H9 (cell line): ENCODE data around the gene IMMP2L. TPM values are rescaled to one million over a fixed set of nuclear protein-coding genes. Genes with fewer than 3 reads are reported as not detected.

Source experiments
- DNase-seq: peaks from one replicate; pipeline ENCODE4 v3.0.0-alpha.2; 2017
- H2AFZ ChIP-seq: one replicate; pipeline ENCODE4 v1.6.1; 2013; ENCODE audit warnings: mild to moderate bottlenecking, low read length, control low read depth, moderate library complexity
- H2AK5ac ChIP-seq: 2 replicates; pipeline ENCODE4 v1.6.1; 2013; ENCODE audit warnings: low read length, control low read depth, mixed read lengths; ENCODE audit not compliant: insufficient read length
- H2BK120ac ChIP-seq: one replicate; pipeline ENCODE4 v1.6.1; 2013; ENCODE audit warnings: low read depth, mild to moderate bottlenecking, low read length, control low read depth, inconsistent platforms; ENCODE audit not compliant: poor library complexity, severe bottlenecking
- H2BK12ac ChIP-seq: 2 replicates; pipeline ENCODE4 v1.6.1; 2013; ENCODE audit warnings: low read length, control low read depth, mixed read lengths, low read depth; ENCODE audit not compliant: insufficient read length
- H2BK15ac ChIP-seq: 2 replicates; pipeline ENCODE4 v1.6.1; 2013; ENCODE audit warnings: low read depth, low read length, control low read depth
- H2BK20ac ChIP-seq: one replicate; pipeline ENCODE4 v1.6.1; 2013; ENCODE audit warnings: low read depth, mild to moderate bottlenecking, low read length, control low read depth, inconsistent platforms; ENCODE audit not compliant: poor library complexity, severe bottlenecking
- H2BK5ac ChIP-seq: 2 replicates; pipeline ENCODE4 v1.6.1; 2013; ENCODE audit warnings: low read length, control low read depth, mixed read lengths; ENCODE audit not compliant: insufficient read length
- H3K14ac ChIP-seq: 2 replicates; pipeline ENCODE4 v1.6.1; 2013; ENCODE audit warnings: low read length, control low read depth; ENCODE audit not compliant: insufficient read depth
- H3K18ac ChIP-seq: 2 replicates; pipeline ENCODE4 v1.6.1; 2013; ENCODE audit warnings: low read depth, mild to moderate bottlenecking, mixed read lengths, low read length, control low read depth; ENCODE audit not compliant: insufficient read length
- H3K23ac ChIP-seq: 2 replicates; pipeline ENCODE4 v1.6.1; 2013; ENCODE audit warnings: low read length, control low read depth, mixed read lengths, low read depth; ENCODE audit not compliant: insufficient read length
- H3K23me2 ChIP-seq: 2 replicates; pipeline ENCODE4 v1.6.1; 2013; ENCODE audit warnings: low read depth, mild to moderate bottlenecking, mixed read lengths, low read length, control low read depth; ENCODE audit not compliant: insufficient read length, poor library complexity, severe bottlenecking
- H3K27ac ChIP-seq: 2 replicates; pipeline ENCODE4 v1.5.1; 2013; ENCODE audit warnings: low read length, control low read depth, mixed read lengths, low read depth; ENCODE audit not compliant: insufficient read length
- H3K27me3 ChIP-seq: 2 replicates; pipeline ENCODE4 v1.6.1; 2013; ENCODE audit warnings: low read length, control low read depth, inconsistent platforms; ENCODE audit not compliant: insufficient read depth
- H3K4ac ChIP-seq: 2 replicates; pipeline ENCODE4 v1.6.1; 2013; ENCODE audit warnings: low read depth, mild to moderate bottlenecking, control low read depth, inconsistent platforms, low read length, moderate library complexity
- H3K4me1 ChIP-seq: 2 replicates; pipeline ENCODE4 v1.6.1; 2013; ENCODE audit warnings: low read length, control low read depth, inconsistent platforms; ENCODE audit not compliant: insufficient read depth
- H3K4me2 ChIP-seq: 2 replicates; pipeline ENCODE4 v1.6.1; 2013; ENCODE audit warnings: low read length, control low read depth, mixed read lengths; ENCODE audit not compliant: insufficient read length, insufficient read depth
- H3K56ac ChIP-seq: 2 replicates; pipeline ENCODE4 v1.6.1; 2013; ENCODE audit warnings: low read depth, mild to moderate bottlenecking, mixed read lengths, low read length, control low read depth; ENCODE audit not compliant: insufficient read length
- H3K79me1 ChIP-seq: 2 replicates; pipeline ENCODE4 v1.6.1; 2013; ENCODE audit warnings: low read depth, mild to moderate bottlenecking, moderate library complexity, low read length, control low read depth, inconsistent platforms; ENCODE audit not compliant: insufficient read depth, poor library complexity, severe bottlenecking
- H3K79me2 ChIP-seq: 2 replicates; pipeline ENCODE4 v1.6.1; 2013; ENCODE audit warnings: low read length, control low read depth, inconsistent platforms; ENCODE audit not compliant: insufficient read depth
- H3K9ac ChIP-seq: 2 replicates; pipeline ENCODE4 v1.6.1; 2013; ENCODE audit warnings: low read length, control low read depth, mixed read lengths; ENCODE audit not compliant: insufficient read length; ENCODE audit errors: extremely low read depth
- H3K9me3 ChIP-seq: one replicate; pipeline ENCODE4 v1.6.1; 2013; ENCODE audit warnings: low read depth, low read length, inconsistent platforms; ENCODE audit not compliant: control insufficient read depth
- H3T11ph ChIP-seq: one replicate; pipeline ENCODE4 v1.6.1; 2013; ENCODE audit warnings: mild to moderate bottlenecking, low read length, control low read depth, inconsistent platforms
- H4K20me1 ChIP-seq: one replicate; pipeline ENCODE4 v1.6.1; 2013; ENCODE audit not compliant: control insufficient read depth, insufficient read length, insufficient read depth
- H4K5ac ChIP-seq: 2 replicates; pipeline ENCODE4 v1.6.1; 2013; ENCODE audit warnings: low read depth, mild to moderate bottlenecking, mixed read lengths, low read length, control low read depth; ENCODE audit not compliant: insufficient read length
- H4K8ac ChIP-seq: replicated peaks from 2 replicates; pipeline ENCODE4 v1.6.1; 2013; ENCODE audit warnings: low read length, control low read depth, mixed read lengths, low read depth; ENCODE audit not compliant: insufficient read length
- H4K91ac ChIP-seq: 2 replicates; pipeline ENCODE4 v1.6.1; 2013; ENCODE audit warnings: low read depth, mild to moderate bottlenecking, moderate library complexity, mixed read lengths, low read length, control low read depth; ENCODE audit not compliant: insufficient read length
- H3K27ac Mint-ChIP-seq, 3 experiments: 2 replicates in 2 of 3; 3 replicates in 1 of 3; pipeline ENCODE4 v1.8.0; 2020 to 2021; ENCODE audit warnings: mixed read lengths in 3 of 3, mild to moderate bottlenecking in 1 of 3, moderate library complexity in 1 of 3
- H3K27me3 Mint-ChIP-seq: 2 replicates; pipeline ENCODE4 v1.8.0; 2021; ENCODE audit warnings: low read depth, mild to moderate bottlenecking, moderate library complexity, mixed read lengths
- H3K36me3 Mint-ChIP-seq, 3 experiments: 2 replicates in 2 of 3; 3 replicates in 1 of 3; pipeline ENCODE4 v1.8.0; 2020 to 2021; ENCODE audit warnings: low read depth in 3 of 3, mixed read lengths in 3 of 3; ENCODE audit not compliant: insufficient read depth in 1 of 3
- H3K4me1 Mint-ChIP-seq, 2 experiments: 2 replicates each; pipeline ENCODE4 v1.8.0; 2020; ENCODE audit warnings: mixed read lengths in 2 of 2
- H3K4me3 Mint-ChIP-seq, 2 experiments: 2 replicates in 1 of 2; 3 replicates in 1 of 2; pipeline ENCODE4 v1.8.0; 2020 to 2021; ENCODE audit warnings: mild to moderate bottlenecking in 2 of 2, mixed read lengths in 2 of 2, moderate library complexity in 1 of 2
- H3K9me3 Mint-ChIP-seq, 2 experiments: 2 replicates in 1 of 2; 3 replicates in 1 of 2; pipeline ENCODE4 v1.8.0; 2020; ENCODE audit warnings: mild to moderate bottlenecking in 2 of 2, mixed read lengths in 2 of 2, moderate library complexity in 1 of 2
- CTCF ChIP-seq: fragments of 200-600 bp; sonication (generic); conservative IDR thresholded peaks from 3 replicates; pipeline ENCODE4 v1.8.0; 2021; ENCODE audit warnings: antibody characterized with exemption, mild to moderate bottlenecking
- total RNA-seq: library from RNA; stranded (reverse); gene quantifications from 2 replicates; pipeline ENCODE4 v1.2.1, GENCODE V29; 2021

IMMP2L gene
- total RNA-seq, 1 experiment from 2014 or later = 14.7 TPM

GRCh38 chr7:110685899-110686298 lies 876.4 kb downstream of the IMMP2L start:
- DNase-seq = no peak
- no peaks in the 10 kb centered on the region for H3K23me2 ChIP-seq
- Mint-ChIP-seq H3K4me3 (no peak overlapping the region), H3K4me1 (peaks cover 0 to 6% of the 10 kb centered on the region in 2 experiments; a peak in 2 of 4 replicates), H3K27ac (no peak overlapping the region), H3K9me3 (no peaks in the 10 kb centered on the region), H3K27me3 (no peaks in the 10 kb centered on the region), H3K36me3 (no peaks in the 10 kb centered on the region; a peak in 1 of 7 replicates)
- H3K9me3 ChIP-seq = no peaks in the 10 kb centered on the region
- no peak overlapping the region for H2BK5ac ChIP-seq
- TF ChIP-seq CTCF = no peak
- H3K4me1 ChIP-seq = no peaks in the 10 kb centered on the region
- no peak overlapping the region for H3K27ac ChIP-seq
- H4K8ac ChIP-seq = no peak overlapping the region
- H3K79me1 ChIP-seq = no peaks in the 10 kb centered on the region
- H2BK20ac ChIP-seq = no peak overlapping the region
- H3K23ac ChIP-seq = no peak overlapping the region
- H2AFZ ChIP-seq = no peak overlapping the region
- no peak overlapping the region for H2BK120ac ChIP-seq
- H3K18ac ChIP-seq = no peak overlapping the region
- H4K20me1 ChIP-seq = no peaks in the 10 kb centered on the region
- no peaks in the 10 kb centered on the region for H3K27me3 ChIP-seq
- no peak overlapping the region for H3K9ac ChIP-seq
- H3K79me2 ChIP-seq = no peaks in the 10 kb centered on the region
- H4K91ac ChIP-seq = no peak overlapping the region
- no peak overlapping the region for H3K14ac ChIP-seq
- no peak overlapping the region for H4K5ac ChIP-seq
- no peak overlapping the region for H2AK5ac ChIP-seq
- H2BK12ac ChIP-seq = no peak overlapping the region
- H3K4ac ChIP-seq = no peak overlapping the region
- H3T11ph ChIP-seq = no peak overlapping the region
- no peak overlapping the region for H3K56ac ChIP-seq
- H3K4me2 ChIP-seq = no peak overlapping the region
- H2BK15ac ChIP-seq = no peak overlapping the region
